Measurements from ENCODE around the gene AR. TPM values are rescaled to one million over a fixed set of nuclear protein-coding genes. Genes with fewer than 3 reads are reported as not detected.

The AR gene
- total RNA-seq, 1 experiment from 2014 or later, result not detected

- DNase-seq, result no peak
- TF ChIP-seq EZH2 (IDR thresholded peaks at IDR 0.05; ENCODE audit: low read length, unreplicated experiment), result no peak
- TF ChIP-seq, protein P1, sequence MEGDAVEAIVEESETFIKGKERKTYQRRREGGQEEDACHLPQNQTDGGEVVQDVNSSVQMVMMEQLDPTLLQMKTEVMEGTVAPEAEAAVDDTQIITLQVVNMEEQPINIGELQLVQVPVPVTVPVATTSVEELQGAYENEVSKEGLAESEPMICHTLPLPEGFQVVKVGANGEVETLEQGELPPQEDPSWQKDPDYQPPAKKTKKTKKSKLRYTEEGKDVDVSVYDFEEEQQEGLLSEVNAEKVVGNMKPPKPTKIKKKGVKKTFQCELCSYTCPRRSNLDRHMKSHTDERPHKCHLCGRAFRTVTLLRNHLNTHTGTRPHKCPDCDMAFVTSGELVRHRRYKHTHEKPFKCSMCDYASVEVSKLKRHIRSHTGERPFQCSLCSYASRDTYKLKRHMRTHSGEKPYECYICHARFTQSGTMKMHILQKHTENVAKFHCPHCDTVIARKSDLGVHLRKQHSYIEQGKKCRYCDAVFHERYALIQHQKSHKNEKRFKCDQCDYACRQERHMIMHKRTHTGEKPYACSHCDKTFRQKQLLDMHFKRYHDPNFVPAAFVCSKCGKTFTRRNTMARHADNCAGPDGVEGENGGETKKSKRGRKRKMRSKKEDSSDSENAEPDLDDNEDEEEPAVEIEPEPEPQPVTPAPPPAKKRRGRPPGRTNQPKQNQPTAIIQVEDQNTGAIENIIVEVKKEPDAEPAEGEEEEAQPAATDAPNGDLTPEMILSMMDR (conservative IDR thresholded peaks at IDR 0.05; ENCODE audit: low read depth, low read length), result no peak
- no peak for TF ChIP-seq EZH2phosphoT487 (IDR thresholded peaks at IDR 0.05; ENCODE audit: borderline replicate concordance, low read length)
- no TSS peak for BruUV-seq (replicated peaks)
- H3K4me2 ChIP-seq (ENCODE audit: low read length), result no peak overlapping the region
- H3K79me2 ChIP-seq (ENCODE audit: low read length), result no peaks in the 10 kb centered on the region
- no peak overlapping the region for H3K27ac ChIP-seq (ENCODE audit: low read length)
- ATAC-seq, result no peak
- no peaks in the 10 kb centered on the region for H3K9me3 ChIP-seq (ENCODE audit: low read length)
- no peaks in the 10 kb centered on the region for H4K20me1 ChIP-seq (ENCODE audit: low read length)
- H3F3A ChIP-seq (ENCODE audit: low read length, unreplicated experiment), result no peaks in the 10 kb centered on the region
- CTCF ChIA-PET, result no interaction called here
- H3K27me3 ChIP-seq (ENCODE audit: low read length), result no peaks in the 10 kb centered on the region
- POLR2A ChIA-PET (ENCODE audit: unreplicated experiment), result no interaction called here
- intact Hi-C loops (cut with micrococcal nuclease), result no loop called here
- no peak overlapping the region for H3K4me3 ChIP-seq (ENCODE audit: low read length)
- H3K9me2 ChIP-seq (replicated peaks; ENCODE audit: low read length), result no peaks in the 10 kb centered on the region
- H3K4me1 ChIP-seq (ENCODE audit: insufficient read depth, low read length), result no peaks in the 10 kb centered on the region
- no peak overlapping the region for H3K9ac ChIP-seq (ENCODE audit: low read length)
- H3K36me3 ChIP-seq (ENCODE audit: low read depth, low read length), result no peaks in the 10 kb centered on the region
- H2AFZ ChIP-seq (ENCODE audit: low read length), result no peak overlapping the region
Observed at GRCh38 chrX:67731061-67731460, 187.2 kb downstream of the AR start.

DNA sequence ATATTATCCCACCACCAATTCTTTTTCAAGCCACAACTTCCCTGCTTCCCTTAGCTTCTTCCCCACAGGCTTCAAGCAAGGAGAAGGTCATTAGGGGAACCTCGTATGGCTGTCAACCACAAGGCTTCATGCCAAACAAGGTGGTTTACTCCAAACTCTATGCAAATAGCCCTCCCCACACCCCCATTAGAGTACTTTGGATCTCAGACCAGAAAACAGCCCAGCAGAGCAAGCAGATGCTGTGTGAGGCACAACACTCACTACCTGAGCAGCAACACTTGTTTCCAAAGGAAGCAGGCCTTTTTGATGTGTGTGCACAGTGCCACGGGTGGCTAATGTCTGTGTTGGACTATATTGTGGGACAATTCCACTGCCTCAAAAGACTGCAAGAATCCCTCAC lies 189.0 kb downstream of the AR start:
- no peaks in the 10 kb centered on the region for H3K79me2 ChIP-seq (ENCODE audit: low read length)
- no peaks in the 10 kb centered on the region for H4K20me1 ChIP-seq (ENCODE audit: low read length)
- H2AFZ ChIP-seq (ENCODE audit: low read length), result no peak overlapping the region
- H3K4me1 ChIP-seq (ENCODE audit: insufficient read depth, low read length), result no peaks in the 10 kb centered on the region
- no peaks in the 10 kb centered on the region for H3K9me2 ChIP-seq (replicated peaks; ENCODE audit: low read length)
- ATAC-seq (no peak), DNase-seq (no peak)
- TF ChIP-seq, protein P1 (conservative IDR thresholded peaks at IDR 0.05; ENCODE audit: low read depth, low read length), result no peak
- no peak for TF ChIP-seq EZH2 (IDR thresholded peaks at IDR 0.05; ENCODE audit: low read length, unreplicated experiment)
- no peak for TF ChIP-seq EZH2phosphoT487 (IDR thresholded peaks at IDR 0.05; ENCODE audit: borderline replicate concordance, low read length)
- no peak overlapping the region for H3K4me2 ChIP-seq (ENCODE audit: low read length)
- H3K36me3 ChIP-seq (ENCODE audit: low read depth, low read length), result no peaks in the 10 kb centered on the region
- no peak overlapping the region for H3K4me3 ChIP-seq (ENCODE audit: low read length)
- H3K9me3 ChIP-seq (ENCODE audit: low read length), result no peaks in the 10 kb centered on the region
- CTCF ChIA-PET, result no interaction called here
- H3K27me3 ChIP-seq (ENCODE audit: low read length), result no peaks in the 10 kb centered on the region
- no TSS peak for BruUV-seq (replicated peaks)
- H3F3A ChIP-seq (ENCODE audit: low read length, unreplicated experiment), result no peaks in the 10 kb centered on the region
- intact Hi-C loops (cut with micrococcal nuclease), result no loop called here
- POLR2A ChIA-PET (ENCODE audit: unreplicated experiment), result no interaction called here
- no peak overlapping the region for H3K9ac ChIP-seq (ENCODE audit: low read length)
- H3K27ac ChIP-seq (ENCODE audit: low read length), result no peak overlapping the region

DNA sequence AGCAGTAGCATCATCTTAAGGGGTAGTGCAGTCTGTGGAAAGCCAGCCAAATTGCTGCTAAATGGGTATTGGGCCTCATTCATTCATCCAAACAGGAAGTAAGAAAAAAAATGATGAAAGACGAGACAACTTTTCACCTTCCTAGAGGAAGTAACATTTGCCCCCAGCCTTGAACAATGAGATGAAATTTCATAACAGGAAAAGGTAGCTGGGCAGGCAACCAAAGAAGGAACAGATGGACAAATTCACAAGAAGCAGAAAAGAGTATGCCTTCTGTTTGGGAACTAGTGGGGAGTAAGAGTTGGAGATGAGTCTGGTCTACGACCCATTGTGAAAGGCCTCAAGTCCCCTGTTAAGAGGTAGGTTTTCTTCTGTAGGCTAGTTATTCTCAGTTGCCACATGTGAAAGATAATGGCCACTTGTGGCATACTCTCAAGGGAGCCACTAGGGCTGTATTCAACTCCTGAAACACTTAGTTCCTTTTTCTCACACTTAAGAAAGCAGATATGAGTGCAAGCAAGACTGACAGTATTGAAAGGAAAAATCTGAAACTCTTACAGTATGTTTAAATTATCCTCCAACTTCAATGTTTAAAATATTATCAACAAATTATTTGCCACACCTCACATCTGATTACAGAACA lies 190.4 kb downstream of the AR start:
- Histone ChIP-seq H3K79me2 (ENCODE audit: low read length) (no peaks in the 10 kb centered on the region), H3K4me1 (ENCODE audit: insufficient read depth, low read length) (no peaks in the 10 kb centered on the region), H3K9me2 (replicated peaks; ENCODE audit: low read length) (no peaks in the 10 kb centered on the region), H3K4me3 (ENCODE audit: low read length) (no peak overlapping the region), H2AFZ (ENCODE audit: low read length) (no peak overlapping the region), H3K9me3 (ENCODE audit: low read length) (no peaks in the 10 kb centered on the region), H3F3A (ENCODE audit: low read length, unreplicated experiment) (no peaks in the 10 kb centered on the region), H3K4me2 (ENCODE audit: low read length) (no peak overlapping the region), H3K27ac (ENCODE audit: low read length) (no peak overlapping the region), H3K36me3 (ENCODE audit: low read depth, low read length) (no peaks in the 10 kb centered on the region), H4K20me1 (ENCODE audit: low read length) (no peaks in the 10 kb centered on the region), H3K27me3 (ENCODE audit: low read length) (no peaks in the 10 kb centered on the region), H3K9ac (ENCODE audit: low read length) (no peak overlapping the region)
- BruUV-seq (replicated peaks), result no TSS peak
- intact Hi-C loops (cut with micrococcal nuclease), result no loop called here
- ATAC-seq, result no peak
- POLR2A ChIA-PET (ENCODE audit: unreplicated experiment), result no interaction called here
- CTCF ChIA-PET, result no interaction called here
- DNase-seq, result no peak
- TF ChIP-seq EZH2 (IDR thresholded peaks at IDR 0.05; ENCODE audit: low read length, unreplicated experiment) (no peak), EZH2phosphoT487 (IDR thresholded peaks at IDR 0.05; ENCODE audit: borderline replicate concordance, low read length) (no peak)
- TF ChIP-seq, protein P1 (conservative IDR thresholded peaks at IDR 0.05; ENCODE audit: low read depth, low read length), result no peak
